GM19372 (cell line): Measurements from ENCODE around the gene NOG.

Experiments used
- ATAC-seq: cut with Tn5 transposase; IDR thresholded peaks from one replicate; pipeline ENCODE4 v1.9.1; 2021; ENCODE audit warnings: mild to moderate bottlenecking, low read depth, moderate library complexity; ENCODE audit not compliant: unreplicated experiment

Gene NOG

GRCh38 chr17:56633681-56634080, 40.2 kb downstream of the NOG start:
- no peak for ATAC-seq

- ATAC-seq = no peak
Measured at GRCh38 chr17:56635641-56636040, 42.1 kb downstream of the NOG start.

- no peak for ATAC-seq
Measured at GRCh38 chr17:56636265-56636664, 42.8 kb downstream of the NOG start.

- no peak for ATAC-seq
Measured at GRCh38 chr17:56637254-56637653, 43.8 kb downstream of the NOG start.

- no peak for ATAC-seq
Measured at GRCh38 chr17:56638591-56639051, 45.1 kb downstream of the NOG start.

- no peak for ATAC-seq
Measured at GRCh38 chr17:56639517-56639916, 46.0 kb downstream of the NOG start.

GRCh38 chr17:56640116-56640515, 46.6 kb downstream of the NOG start:
- no peak for ATAC-seq

- ATAC-seq = no peak
Measured at GRCh38 chr17:56641373-56641772, 47.9 kb downstream of the NOG start.

GRCh38 chr17:56641894-56642293, 48.4 kb downstream of the NOG start:
- no peak for ATAC-seq

GRCh38 chr17:56642424-56642823, 48.9 kb downstream of the NOG start:
- ATAC-seq = no peak
